HG02610 (cell line): ENCODE results near the gene PRR12.
A peak's percentile ranks its signal among the peaks of the same experiment; 100 is the strongest.

ENCODE experiments used
- ATAC-seq: cut with Tn5 transposase; IDR thresholded peaks from one replicate; pipeline ENCODE4 v1.9.1; 2021; ENCODE audit warnings: mild to moderate bottlenecking, moderate library complexity; ENCODE audit not compliant: unreplicated experiment

Gene PRR12

DNA sequence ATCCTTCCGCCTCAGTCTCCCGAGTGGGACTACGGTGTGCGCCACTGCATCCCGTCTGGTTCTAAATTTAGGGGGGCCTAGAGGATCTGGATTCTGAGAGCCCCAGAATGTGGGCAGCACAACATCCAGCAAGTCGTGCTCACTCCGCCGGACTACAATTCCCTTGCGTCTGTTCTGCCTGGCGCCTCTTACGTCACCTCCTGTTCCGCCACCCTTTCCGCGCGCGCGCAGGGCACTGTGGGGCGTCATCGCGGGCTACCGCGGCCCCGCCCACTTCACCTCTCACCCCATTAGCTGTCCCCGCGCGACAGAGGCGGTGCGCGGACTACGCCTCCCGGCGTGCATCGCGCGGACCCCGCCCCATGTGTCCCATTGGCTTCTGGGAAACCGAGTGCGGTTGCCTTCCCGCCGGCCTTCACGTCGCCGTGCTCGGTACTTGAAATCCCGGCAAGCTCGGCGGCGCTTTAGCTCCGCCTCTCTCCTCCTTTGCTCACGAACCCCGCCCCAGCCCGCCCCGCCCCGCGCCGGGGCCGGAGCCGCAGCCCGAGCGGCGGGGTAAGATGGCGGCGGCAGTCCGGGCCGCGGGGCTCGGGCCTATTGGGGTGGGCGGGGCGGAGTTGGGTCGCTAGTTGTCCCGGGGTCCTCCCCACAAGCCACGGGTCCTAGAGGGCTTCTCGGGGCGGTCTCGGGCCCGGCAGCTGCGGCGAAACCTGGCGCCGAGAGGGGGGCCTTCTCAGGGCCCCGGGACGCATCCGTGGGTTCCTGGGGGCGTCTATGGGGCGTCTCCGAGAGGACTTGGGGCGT, 50.9 kb downstream of the PRR12 start, which contains the start of gene SCAF1:
Gene SCAF1 (plus strand): TSS at position 522 of the 804 bp plus-strand sequence. CDS start 2,818 bp downstream, outside the sequence.
- peak; percentile 64 for ATAC-seq

GRCh38 chr19:49642492-49643035, 51.6 kb downstream of the PRR12 start:
- ATAC-seq: no peak

GRCh38 chr19:49643466-49643865, 52.5 kb downstream of the PRR12 start:
- no peak for ATAC-seq

DNA sequence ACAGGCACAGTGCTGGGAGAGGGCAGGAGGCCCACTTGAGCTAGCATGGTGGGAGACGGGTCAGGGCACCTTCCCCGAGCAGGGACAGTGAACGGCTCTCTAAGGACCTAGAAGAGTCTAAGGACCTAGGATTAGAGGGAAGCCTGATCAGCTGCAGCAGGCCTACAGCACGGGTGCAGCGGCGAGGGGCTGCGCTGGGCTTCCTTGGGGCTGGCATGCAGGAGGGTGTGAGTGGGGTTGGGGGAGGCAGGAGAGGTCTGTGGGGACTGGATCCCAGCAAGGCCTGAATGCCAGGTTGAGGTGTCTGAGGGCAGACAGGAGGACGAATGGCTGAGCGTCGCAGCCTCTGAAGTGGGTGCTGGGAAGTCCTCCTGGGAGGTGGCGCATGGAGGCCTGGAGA, 54.6 kb downstream of the PRR12 start:
- no peak for ATAC-seq

DNA sequence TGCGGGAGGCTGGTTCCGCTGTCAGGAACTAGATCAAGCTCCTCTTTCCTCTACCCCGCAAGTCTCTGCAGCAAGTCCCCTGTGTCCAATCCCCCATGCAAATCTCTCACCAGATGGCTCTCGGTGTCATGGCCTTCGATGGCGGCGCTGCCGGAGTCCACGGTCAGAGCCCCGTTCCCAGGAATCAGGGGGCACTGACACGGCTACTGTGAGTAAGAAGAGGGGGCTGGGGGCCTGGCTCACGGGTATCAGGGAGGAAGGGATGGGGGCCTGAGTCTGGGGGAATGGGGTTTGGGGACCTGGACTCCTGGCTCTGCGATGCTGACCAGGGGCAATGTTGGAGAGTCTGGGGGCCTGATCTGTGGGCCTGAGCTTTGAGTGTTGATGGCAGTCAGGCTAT, 55.0 kb downstream of the PRR12 start:
- ATAC-seq: no peak

- ATAC-seq: no peak
These were observed 55.6 kb downstream of the PRR12 start for GRCh38 chr19:49646586-49646985.

- no peak for ATAC-seq
These were observed 60.2 kb downstream of the PRR12 start for GRCh38 chr19:49651029-49651819.

DNA sequence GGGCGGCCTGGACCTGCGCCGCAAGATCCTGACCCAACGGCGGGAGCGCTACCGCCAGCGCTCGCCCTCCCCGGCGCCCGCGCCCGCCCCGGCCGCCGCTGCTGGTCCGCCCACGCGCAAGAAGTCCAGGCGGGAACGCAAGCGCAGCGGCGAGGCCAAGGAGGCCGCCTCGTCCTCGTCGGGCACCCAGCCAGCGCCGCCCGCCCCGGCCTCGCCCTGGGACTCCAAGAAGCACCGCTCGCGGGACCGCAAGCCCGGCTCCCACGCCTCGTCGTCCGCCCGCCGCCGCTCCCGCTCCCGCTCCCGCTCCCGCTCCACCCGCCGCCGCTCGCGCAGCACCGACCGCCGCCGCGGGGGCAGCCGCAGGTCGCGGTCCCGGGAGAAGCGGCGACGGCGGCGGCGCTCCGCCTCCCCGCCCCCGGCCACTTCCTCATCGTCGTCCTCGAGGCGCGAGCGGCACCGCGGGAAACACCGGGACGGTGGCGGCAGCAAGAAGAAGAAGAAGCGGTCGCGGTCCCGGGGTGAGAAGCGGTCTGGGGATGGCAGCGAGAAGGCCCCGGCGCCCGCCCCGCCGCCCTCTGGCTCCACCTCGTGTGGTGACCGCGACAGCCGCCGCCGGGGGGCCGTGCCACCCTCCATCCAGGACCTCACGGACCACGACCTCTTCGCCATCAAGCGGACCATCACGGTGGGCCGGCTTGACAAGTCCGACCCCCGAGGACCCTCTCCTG, 61.0 kb downstream of the PRR12 start:
- ATAC-seq: no peak

GRCh38 chr19:49652551-49653465, 61.8 kb downstream of the PRR12 start:
- ATAC-seq: no peak

GRCh38 chr19:49653466-49653806, 62.5 kb downstream of the PRR12 start:
- no peak for ATAC-seq

- no peak for ATAC-seq
These were observed 63.6 kb downstream of the PRR12 start for GRCh38 chr19:49654581-49654980.

- no peak for ATAC-seq
These were observed 64.8 kb downstream of the PRR12 start for GRCh38 chr19:49655570-49656455.

DNA sequence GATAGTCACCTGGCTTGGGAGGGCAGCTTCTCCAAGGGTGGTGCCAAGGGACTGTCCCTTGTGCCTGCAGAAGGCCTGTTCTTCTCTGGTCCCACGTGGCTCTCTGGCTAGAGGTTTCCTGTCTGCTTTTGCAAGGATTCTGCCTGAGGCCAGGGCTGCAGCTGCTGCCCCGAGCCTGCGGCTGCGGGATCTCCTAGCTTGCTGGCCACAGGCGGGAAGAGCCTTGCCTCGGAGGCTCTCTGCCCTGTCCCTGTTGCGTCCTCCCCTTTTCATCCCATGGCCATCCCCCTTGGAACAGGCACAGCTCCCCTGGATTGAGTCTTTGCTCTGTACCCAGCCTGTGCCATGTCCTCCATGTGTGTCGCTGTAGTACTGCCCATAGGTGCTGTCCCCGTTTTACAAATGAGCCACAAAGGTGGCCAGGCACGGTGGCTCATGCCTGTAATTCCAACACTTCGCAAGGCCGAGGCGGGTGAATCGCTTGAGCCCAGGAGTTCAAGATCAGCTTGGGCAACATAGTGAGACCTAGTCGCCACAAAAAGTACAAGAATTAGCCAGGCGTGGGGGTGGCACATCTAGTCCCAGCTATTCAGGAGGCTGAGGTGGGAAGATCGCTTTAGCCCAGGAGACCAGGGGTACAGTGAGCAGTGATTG, 65.6 kb downstream of the PRR12 start:
- no peak for ATAC-seq

GRCh38 chr19:49657493-49658138, 66.6 kb downstream of the PRR12 start:
- no peak for ATAC-seq

- no peak for ATAC-seq
These were observed 67.1 kb downstream of the PRR12 start for GRCh38 chr19:49658139-49658517.

DNA sequence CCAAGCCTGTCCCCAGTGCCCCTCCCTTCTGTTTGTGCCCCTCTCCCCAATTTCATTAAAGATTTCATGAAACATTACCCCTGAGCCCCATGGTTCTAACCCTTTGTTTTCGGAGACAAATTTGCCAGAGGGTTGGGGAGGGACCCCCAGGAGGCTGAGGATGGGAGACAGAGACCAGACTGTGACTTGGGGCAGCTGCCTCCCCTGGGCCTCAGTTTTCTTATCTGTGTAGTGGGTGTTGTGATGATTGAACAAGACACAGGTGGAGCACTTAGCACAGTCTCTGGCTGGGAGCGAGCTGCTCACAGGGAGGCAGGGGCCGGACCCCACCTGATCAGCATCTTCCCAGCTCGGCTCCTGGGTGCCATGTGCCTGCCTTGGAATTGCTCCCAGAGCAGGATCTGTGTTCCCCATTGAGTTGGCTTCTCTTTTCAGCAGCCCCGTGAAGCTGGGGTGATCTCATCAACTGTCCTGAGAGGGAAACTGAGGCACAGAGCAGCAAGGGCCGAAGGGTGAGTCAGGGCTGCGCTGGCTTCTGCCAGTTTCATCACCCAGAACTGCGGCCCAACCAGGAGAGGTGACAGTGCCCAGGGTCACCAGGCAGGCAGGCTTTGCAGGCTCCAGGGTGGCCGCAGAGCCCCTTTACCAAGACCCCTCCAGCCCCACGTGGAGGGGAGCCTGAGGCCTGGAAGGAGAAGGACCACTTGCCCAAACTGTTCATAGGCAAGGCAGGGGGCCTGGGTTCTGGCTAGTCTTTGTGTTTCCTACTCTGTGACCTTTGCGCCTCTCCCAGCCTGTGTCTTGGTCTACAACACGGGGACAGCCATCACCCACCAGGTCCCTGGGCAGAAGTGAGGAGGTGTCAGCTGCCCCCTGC, 67.8 kb downstream of the PRR12 start:
- no peak for ATAC-seq

- ATAC-seq: no peak
These were observed 69.5 kb downstream of the PRR12 start for GRCh38 chr19:49660338-49660961.
